Sigmoid colon (tissue), 4 donors: ENCODE measurements around the gene LRFN2.

Experiments
- EP300 ChIP-seq, 4 donors: sonication (generic); formaldehyde crosslinking; IDR thresholded peaks; one replicate each; pipeline ENCODE4 v1.6.1; 2017; ENCODE audit warnings: antibody characterized with exemption in 4 of 4
- POLR2A ChIP-seq, 2 donors: fragments of 450-650 bp; IDR thresholded peaks; one replicate each; pipeline ENCODE4 v1.6.1; 2016; ENCODE audit warnings: antibody characterized with exemption in 2 of 2, mild to moderate bottlenecking in 2 of 2, moderate library complexity in 2 of 2
- POLR2AphosphoS5 ChIP-seq, 4 donors: sonication (generic); formaldehyde crosslinking; IDR thresholded peaks; one replicate each; pipeline ENCODE4 v1.6.1; 2017; ENCODE audit warnings: antibody characterized with exemption in 4 of 4
- TF ChIP-seq, protein P1 (sequence below), 4 experiments: fragments of 450-650 bp in 3 of 4; fragments of 200-600 bp in 1 of 4; IDR thresholded peaks; one replicate each; pipeline ENCODE4 v1.5.1; 2016 to 2019; ENCODE audit warnings: antibody characterized with exemption in 4 of 4, mild to moderate bottlenecking in 3 of 4, moderate library complexity in 2 of 4

GRCh38 chr6:40550202-40551101, 36.7 kb downstream of the LRFN2 start:
- TF ChIP-seq POLR2A (IDR thresholded peaks at IDR 0.05) (no peak), POLR2AphosphoS5 (IDR thresholded peaks at IDR 0.05) (no peak), EP300 (IDR thresholded peaks at IDR 0.05) (no peak)
- TF ChIP-seq, protein P1, sequence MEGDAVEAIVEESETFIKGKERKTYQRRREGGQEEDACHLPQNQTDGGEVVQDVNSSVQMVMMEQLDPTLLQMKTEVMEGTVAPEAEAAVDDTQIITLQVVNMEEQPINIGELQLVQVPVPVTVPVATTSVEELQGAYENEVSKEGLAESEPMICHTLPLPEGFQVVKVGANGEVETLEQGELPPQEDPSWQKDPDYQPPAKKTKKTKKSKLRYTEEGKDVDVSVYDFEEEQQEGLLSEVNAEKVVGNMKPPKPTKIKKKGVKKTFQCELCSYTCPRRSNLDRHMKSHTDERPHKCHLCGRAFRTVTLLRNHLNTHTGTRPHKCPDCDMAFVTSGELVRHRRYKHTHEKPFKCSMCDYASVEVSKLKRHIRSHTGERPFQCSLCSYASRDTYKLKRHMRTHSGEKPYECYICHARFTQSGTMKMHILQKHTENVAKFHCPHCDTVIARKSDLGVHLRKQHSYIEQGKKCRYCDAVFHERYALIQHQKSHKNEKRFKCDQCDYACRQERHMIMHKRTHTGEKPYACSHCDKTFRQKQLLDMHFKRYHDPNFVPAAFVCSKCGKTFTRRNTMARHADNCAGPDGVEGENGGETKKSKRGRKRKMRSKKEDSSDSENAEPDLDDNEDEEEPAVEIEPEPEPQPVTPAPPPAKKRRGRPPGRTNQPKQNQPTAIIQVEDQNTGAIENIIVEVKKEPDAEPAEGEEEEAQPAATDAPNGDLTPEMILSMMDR (IDR thresholded peaks at IDR 0.05) = peak in 1 of 4 experiments; percentile 19
